GM21723 (cell line): ENCODE data around the gene CSMD2.

Experiments
- ATAC-seq: cut with Tn5 transposase; IDR thresholded peaks from one replicate; pipeline ENCODE4 v1.9.1; 2021; ENCODE audit warnings: mild to moderate bottlenecking, moderate library complexity; ENCODE audit not compliant: unreplicated experiment

Gene CSMD2

DNA sequence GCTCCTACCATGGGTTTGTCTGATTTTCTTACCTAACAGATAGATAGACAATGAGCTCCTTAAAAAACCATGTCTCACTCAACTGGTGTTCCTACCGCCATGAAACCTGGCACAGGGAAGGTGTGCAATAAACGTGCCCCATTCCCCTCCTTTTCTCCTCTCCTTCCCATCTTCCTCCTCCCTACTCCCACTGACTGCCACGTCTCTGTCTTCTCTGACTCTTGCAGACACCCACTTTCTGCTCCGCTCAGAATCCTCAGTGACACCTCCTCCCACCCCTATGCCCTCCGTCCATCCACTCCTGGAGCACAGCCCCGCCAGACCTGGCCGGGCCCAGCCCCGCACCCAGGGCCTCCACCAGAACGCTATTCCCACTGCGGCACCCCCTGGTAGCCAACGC is 248.2 kb downstream of the CSMD2 start:
- ATAC-seq, result no peak

DNA sequence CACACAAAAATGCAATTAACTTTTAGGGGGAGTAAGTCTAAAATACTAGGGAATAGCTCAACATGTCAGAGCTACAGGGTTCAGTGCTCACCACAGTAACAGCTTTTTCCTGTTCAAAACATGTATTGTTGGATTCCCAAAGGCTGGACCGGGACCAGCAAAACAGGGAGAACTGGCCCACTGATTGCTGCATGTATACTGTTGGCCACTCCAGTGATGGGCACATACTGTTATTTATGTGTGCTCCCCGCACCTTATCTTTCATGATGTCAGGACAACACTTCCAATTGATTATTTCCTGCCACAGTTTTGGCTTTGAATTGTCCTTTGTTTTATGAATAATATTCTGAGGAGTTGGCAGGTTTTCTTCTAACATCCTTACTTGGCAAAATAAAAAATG is 250.5 kb downstream of the CSMD2 start:
- ATAC-seq, result no peak

DNA sequence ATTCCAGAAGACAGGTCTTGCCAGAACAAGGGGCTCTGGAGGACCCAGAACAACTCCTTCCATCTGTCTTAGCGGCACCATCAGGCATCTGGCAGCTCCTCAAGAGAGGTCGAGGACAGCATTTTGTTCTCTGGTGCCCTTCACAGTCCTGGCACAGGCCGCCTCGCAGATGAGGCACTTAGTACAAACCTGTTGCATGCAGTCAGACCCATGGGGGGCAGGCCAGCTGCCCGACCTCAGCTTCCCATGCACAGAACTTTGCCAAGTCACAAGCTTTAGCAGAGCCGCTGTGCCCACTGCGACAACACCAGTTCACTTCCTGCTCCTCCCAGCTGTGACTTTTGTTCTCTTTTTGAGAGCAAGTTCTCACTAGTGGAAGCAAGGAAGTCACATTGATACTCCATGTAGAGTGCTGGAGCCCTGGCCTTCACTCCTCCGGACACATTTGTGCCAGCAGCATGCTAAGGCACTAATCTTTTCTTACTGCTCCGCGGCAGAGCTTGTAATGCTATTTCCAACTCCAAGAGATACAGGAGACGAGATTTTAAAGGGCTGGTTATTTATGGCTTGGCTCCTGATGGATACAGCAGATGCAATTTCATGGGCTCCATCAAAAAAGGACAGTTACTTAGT is 256.6 kb downstream of the CSMD2 start:
- no peak for ATAC-seq

GRCh38 chr1:33906156-33906555 is 258.9 kb downstream of the CSMD2 start:
- no peak for ATAC-seq

DNA sequence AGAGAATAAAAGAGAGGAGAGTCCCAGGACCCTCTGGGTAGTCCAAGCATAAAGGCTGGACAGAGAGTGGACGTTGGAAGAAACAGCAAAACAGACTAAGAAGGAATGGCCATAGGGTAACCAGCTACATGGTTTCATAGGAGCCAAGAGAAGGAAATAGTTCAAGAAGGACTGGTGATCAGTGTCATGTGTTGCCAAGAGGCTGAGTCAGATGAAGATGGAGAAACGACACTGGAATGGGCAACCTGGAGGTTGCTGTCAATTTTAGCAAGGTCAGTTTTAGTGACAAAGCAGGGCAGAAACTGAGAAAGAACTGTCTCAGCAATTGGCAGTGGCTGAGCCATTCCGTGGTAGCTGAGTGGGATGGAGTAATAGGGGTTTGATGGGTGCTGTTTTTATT is 259.8 kb downstream of the CSMD2 start:
- no peak for ATAC-seq

DNA sequence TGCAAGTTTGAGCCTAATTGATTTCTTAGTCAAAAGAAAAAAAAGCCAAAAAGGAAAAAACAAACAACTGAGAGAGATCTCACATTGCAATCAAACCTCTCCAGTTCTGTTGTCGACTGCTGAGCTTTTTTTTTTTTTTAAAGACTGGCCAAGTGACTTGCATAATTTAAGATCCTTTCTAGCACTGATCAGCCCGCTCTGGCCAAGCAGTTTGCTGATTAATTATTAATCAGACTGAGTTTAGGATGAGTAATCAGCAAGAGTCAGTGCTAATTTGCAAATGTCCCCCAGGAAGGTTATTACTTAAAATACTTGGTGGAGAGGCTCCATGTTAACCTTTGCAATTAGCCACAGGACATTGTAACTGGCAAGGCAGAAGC is 261.8 kb downstream of the CSMD2 start:
- ATAC-seq, result peak; percentile 45

DNA sequence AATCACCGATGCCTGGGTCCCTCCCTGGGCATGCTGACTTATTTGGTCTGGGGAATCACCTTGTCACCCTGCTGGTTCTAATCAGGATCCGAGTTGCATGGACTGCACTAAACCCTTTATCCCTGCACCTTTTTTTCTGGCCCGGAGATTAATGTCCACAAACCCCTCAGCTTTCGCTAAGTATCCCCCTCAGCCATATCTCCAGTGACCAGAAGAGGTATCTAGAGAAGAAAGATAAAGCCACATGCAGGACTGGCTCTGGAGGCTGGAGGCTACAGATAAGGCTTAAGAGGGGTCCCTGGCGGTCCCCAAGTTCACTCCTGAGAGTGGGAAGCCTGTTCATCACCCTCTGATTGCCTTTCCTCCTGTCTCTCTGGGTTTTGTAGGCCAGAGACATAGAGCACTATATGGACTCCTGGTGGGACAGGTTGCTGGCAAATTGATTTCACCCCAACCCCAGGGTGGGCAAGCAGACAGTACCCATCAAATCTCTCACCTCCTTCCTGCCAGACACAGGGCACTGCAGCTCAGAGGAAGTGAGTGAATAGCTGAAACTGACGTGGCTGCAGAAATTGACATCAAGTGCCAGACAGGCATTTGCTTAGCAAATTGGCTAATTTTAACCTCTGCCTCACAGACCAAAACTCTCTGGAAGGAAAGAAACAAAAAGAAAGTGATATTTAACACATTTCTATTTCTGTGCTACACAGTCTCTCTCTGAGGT is 262.4 kb downstream of the CSMD2 start:
- peak; percentile 81 for ATAC-seq

DNA sequence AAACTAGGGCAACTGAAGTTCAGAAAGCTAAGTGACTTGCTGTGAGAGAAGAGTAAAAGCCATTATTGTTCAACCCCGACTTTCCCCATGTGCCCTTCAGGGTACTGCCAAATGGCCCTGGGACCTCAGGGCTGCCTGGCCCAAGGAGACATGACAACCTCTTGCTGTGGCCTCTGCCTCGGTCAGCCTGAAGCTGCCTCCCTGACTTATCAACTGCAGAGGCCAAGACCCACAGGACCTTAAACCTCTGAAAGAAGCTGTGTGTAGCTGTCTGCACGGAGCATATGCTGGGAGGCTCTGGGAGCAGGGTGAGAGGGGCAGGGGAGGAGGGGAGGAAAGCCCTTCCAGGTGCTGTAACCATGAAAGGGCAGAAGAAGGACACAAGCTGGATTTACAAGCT is 265.3 kb downstream of the CSMD2 start:
- no peak for ATAC-seq

DNA sequence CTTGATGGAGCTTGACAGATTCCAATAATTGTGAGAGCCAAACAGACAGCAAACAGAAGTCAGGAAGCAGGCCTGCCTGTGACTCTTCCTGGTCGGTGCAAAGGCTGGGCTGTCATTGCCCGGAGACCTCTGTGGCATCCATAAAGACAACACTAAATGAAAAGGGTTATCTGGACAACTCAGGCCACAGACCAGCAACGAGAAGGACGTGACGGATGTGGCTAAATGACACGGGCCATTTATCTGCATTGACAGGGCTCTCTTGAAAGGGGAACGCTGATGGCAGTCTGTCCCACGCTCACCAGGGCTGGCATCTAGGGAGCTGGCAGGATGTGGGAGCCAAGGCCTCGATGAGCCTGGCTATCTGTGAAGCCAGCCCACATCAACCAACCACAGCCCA is 266.1 kb downstream of the CSMD2 start:
- ATAC-seq, result no peak

DNA sequence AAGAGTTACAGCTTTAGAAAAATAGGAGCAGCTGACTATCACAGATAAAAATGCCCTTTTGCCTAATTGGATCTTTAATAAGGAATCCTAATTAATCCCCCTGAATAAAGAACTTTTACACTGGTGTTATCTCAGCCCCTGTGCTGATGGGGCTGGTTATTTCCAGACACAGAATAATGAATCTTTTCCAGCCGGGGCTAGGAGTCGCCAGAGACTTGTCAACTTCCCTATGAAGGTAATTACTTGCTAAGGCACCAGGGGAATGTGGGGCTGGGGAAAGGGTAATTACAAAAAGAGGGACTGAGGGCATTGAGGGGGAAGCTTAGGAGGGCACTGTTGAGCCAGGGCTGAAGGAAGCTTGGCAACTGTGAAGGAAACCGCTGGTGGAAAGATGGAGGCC is 266.6 kb downstream of the CSMD2 start:
- ATAC-seq, result no peak

DNA sequence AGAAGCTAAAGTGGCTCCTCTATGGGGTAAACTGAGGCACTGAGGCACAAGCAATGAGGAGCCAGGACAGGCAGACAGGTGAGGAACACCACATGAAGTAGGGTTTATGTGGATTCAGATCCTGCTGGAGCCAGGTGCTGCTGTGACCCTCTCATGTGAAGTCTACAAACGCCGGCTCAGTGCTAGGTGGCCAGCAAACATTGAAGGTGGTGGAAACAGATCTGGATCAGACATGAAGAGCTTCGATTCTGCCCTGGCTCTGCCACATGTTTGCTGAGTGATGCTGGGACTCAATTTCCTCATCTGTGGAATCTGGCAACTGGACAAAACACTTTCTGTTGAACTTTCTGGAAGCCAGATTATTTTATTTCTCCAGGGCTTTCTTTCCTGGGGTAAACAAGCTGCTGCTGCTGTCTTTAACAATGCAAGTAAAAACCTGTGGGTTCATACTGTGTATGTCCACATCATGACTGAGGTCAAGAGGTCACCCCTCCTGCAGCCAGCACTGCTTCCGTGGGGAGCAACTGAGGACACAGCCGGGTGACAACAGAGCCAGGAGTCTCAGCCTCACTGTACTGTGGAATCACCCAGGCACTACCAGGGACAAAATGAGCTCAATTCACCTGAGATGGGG is 267.8 kb downstream of the CSMD2 start:
- no peak for ATAC-seq

DNA sequence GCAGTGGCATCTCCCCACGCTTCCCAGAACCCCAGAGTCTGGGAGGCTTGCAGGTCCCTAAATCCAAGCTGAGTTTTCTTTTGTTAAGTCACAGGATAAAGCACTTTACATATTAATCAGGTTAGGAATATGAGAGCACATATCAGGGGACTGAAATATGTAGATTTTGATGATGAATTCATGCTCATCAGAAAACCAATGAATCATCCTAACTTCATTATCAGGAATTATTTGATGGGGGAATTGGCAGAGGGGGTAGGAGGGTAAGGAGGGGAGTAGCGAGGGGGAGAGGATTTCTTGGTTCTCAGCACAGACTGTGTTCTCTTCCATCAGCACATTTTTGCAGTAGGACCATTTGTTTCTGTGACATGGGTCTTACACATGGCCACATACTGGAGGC is 269.1 kb downstream of the CSMD2 start:
- ATAC-seq, result no peak

DNA sequence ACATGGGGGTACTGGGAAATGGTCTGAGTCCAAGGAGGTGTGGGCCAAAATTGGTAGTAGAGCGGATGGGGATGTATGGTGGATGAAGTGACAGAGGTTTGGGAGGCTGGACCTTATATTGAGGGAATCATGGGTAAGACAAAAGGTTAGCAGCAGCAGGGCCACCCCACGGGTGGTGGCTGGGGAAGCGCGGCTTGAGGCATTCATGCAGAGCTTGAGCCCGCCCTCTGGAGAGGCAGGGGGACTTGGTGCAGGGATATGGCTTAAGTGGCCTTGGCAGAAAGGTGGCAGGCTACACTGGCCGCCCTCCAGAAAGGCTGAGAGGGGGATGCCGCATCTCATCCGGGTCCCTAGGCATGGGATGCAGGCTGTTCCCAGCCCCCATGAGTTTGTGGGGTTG is 269.6 kb downstream of the CSMD2 start:
- no peak for ATAC-seq

DNA sequence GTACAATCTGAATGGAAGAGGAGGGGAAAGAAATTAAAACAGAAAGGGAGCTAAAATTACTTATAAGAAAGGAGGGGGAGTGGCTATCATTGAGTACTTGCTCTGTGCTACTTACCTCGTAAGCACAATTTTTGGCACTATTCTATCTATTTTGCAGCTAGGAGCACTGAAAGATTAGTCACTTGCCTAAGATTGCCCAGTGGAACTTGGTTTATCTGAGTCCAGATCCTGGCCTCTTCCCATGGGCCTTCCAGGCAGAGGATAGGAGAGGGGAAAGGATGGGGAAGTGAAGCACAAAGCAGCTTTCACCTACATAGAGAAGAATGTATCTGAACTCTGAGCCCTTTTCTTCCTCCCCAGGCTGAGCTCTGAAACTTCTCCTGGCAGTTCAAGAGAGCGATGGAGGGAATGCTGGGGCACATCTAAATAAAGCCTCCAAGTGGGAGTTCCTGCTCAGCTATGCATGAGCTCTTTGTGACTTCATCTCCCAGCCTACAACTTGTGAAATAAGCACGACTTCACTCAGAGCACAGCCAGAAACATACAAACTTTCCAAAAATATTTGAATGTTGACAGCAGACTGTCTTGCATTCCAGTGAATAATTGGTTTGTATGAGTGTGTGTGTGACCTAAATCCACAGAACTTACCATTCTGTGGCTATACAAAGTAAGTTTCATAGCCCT is 271.7 kb downstream of the CSMD2 start:
- ATAC-seq, result no peak

DNA sequence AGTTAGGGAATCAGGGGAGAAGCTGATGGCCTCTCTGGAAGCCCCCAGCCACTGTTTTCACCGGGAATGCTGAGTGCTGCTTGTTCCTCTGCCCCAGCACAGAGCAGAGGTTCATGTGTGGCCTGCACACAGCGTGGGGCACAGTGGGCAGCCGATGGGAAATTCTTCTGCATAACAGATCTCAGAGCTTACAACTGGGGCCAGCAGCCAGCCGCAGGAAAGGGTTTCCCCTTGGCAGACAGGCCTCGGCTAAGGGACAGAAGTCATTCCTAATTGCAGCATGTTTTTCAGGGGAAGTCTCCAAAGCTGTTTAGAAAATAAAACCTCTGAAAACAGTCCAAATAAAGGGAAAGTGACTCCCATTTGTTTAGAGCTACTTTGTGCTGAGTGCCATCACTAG is 278.5 kb downstream of the CSMD2 start:
- no peak for ATAC-seq

DNA sequence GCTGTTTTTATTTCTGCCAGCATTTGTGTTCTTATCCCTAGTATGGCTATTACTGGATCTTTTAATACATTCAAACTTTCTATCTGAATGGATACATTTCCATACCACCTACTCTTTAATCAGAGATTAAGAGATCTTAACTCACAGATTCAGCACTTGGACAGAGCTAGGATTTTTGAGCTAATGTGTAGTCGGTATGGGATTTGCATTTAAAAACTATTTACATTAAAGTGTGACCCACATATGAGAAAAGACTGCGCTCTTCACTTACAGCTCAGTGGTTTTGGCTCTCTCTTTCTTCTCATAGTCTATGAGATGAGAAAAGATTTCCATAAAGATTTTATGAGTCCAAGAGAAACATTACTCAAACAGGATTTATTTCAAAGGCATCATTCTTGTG is 284.7 kb downstream of the CSMD2 start:
- no peak for ATAC-seq

DNA sequence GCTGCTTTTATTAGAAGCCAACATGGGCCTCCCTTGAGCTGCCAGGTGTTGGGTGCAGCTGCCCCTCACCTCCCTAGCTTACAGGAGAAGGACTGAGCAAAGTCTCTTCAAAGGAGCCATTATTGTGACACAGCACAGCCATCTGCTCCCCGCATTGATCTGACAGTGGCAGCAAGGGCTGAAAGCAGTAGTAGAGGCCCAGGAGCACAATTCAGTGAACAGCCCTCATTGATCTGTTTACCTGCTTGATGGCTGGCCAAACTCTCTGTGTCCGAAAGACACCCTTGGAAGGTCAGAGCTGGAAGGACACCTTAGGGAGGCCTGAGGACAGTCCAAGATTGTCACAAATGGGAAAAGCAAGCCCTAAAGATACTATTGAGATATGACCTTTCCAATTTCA is 286.6 kb downstream of the CSMD2 start:
- no peak for ATAC-seq

DNA sequence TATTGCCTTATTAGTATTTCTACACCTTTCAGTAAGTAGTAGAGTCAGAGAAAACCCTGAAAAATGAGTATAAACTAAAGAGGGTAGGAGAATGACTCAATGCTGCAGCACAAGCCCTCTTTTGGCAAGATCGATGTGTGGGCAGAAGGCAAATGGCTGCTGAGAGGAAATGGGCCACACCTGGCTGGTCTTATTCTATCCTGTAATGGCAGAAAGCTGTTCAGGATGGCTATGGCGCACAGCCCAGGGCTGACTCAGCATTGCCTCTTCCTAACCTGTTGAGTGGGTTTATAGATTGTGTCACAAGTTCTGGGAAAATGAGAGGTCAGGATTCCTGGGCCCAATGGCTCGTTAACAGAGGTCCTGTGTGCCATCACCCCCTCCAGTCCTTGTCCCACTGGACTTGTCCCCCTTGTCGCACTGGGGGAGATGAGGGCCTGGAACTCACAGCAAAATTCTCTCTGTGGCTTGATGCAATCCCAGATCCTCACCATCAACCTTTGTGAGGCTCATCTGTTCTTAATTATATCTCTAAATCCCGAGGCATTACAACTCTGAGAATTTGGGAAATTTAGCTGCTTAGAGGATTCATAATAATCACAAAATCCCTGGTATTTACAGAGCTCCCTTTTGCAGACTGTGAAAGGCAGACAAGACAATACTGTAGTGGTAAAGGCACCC is 287.9 kb downstream of the CSMD2 start:
- no peak for ATAC-seq

GRCh38 chr1:33875862-33876261 is 289.2 kb downstream of the CSMD2 start:
- ATAC-seq, result no peak

DNA sequence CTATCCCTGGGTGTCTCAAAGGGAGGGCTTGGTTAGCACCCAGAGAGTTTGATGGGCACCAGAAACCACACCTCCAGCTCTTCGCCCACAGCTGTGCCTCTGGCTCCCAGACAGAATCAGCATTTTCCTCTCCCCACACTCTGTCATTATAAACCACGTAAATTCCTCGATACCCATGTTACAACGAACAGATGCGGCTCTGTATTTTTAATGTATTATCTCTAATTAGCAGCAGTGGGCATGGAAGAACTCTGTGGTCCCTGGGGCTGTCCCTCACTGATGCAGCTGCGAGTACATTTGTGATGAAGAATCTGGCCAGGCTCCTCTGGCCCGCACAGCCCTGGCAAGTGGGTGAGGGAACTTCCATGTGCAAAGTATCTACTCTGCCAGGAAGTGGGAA is 290.4 kb downstream of the CSMD2 start:
- ATAC-seq, result no peak

DNA sequence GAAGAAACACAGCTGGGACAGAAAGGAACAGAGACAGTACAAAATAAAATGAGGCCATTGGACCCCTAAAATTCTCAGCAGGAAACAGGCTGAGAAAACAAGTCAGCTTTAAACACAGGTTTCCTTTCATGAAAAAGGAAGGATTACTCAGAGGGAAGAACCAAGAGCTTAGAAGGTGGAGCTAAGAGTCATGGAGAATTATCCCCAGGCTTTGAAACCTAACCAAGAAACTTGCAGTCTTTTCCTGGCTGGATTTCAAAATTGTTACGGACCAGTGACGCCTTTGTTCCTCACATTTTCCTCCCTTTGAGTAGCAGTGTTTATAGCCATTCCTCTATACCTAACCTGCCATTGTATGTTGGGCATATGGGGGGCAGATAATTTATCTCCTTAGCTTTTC is 292.3 kb downstream of the CSMD2 start:
- no peak for ATAC-seq
